Measurements from ENCODE around the gene SPATA16.

The SPATA16 gene

GRCh38 chr3:173001622-173002021 lies 139.4 kb downstream of the SPATA16 start:
- no peaks in the 10 kb centered on the region for H3K36me3 ChIP-seq (replicated peaks)
- H3K27me3 ChIP-seq (replicated peaks), result no peaks in the 10 kb centered on the region
- DNase-seq, result no peak
- no peak for TF ChIP-seq CTCF (IDR thresholded peaks at IDR 0.05; ENCODE audit: low read depth, low read length, missing control alignments)
- in situ Hi-C loops (cut with HindIII; ENCODE audit: low pct_ligation_motif_present, low sequenced_read_pairs), result no loop called here
- H3K4me3 ChIP-seq (ENCODE audit: low read depth, low read length), result no peak overlapping the region
- H3K27ac ChIP-seq, result no peak overlapping the region

GRCh38 chr3:173000553-173000952 lies 140.5 kb downstream of the SPATA16 start:
- no peak for DNase-seq
- Histone ChIP-seq H3K27me3 (replicated peaks) (no peaks in the 10 kb centered on the region), H3K36me3 (replicated peaks) (no peaks in the 10 kb centered on the region), H3K27ac (no peak overlapping the region), H3K4me3 (ENCODE audit: low read depth, low read length) (no peak overlapping the region)
- TF ChIP-seq CTCF (IDR thresholded peaks at IDR 0.05; ENCODE audit: low read depth, low read length, missing control alignments), result no peak
- in situ Hi-C loops (cut with HindIII; ENCODE audit: low pct_ligation_motif_present, low sequenced_read_pairs), result no loop called here

GRCh38 chr3:172993412-172993811 lies 147.6 kb downstream of the SPATA16 start:
- no peak overlapping the region for H3K4me3 ChIP-seq (ENCODE audit: low read depth, low read length)
- no peak overlapping the region for H3K27ac ChIP-seq
- H3K36me3 ChIP-seq (replicated peaks), result no peaks in the 10 kb centered on the region
- DNase-seq, result no peak
- no peak for TF ChIP-seq CTCF (IDR thresholded peaks at IDR 0.05; ENCODE audit: low read depth, low read length, missing control alignments)
- no peaks in the 10 kb centered on the region for H3K27me3 ChIP-seq (replicated peaks)
- in situ Hi-C loops (cut with HindIII; ENCODE audit: low pct_ligation_motif_present, low sequenced_read_pairs), result no loop called here

- Histone ChIP-seq H3K27me3 (replicated peaks) (no peaks in the 10 kb centered on the region), H3K4me3 (ENCODE audit: low read depth, low read length) (no peak overlapping the region), H3K36me3 (replicated peaks) (no peaks in the 10 kb centered on the region), H3K27ac (no peak overlapping the region)
- in situ Hi-C loops (cut with HindIII; ENCODE audit: low pct_ligation_motif_present, low sequenced_read_pairs), result no loop called here
- no peak for TF ChIP-seq CTCF (IDR thresholded peaks at IDR 0.05; ENCODE audit: low read depth, low read length, missing control alignments)
- no peak for DNase-seq
Measured at GRCh38 chr3:172991424-172991996, 149.5 kb downstream of the SPATA16 start.

GRCh38 chr3:172989373-172989772 lies 151.7 kb downstream of the SPATA16 start:
- H3K27ac ChIP-seq, result no peak overlapping the region
- no peak for TF ChIP-seq CTCF (IDR thresholded peaks at IDR 0.05; ENCODE audit: low read depth, low read length, missing control alignments)
- no peak for DNase-seq
- in situ Hi-C loops (cut with HindIII; ENCODE audit: low pct_ligation_motif_present, low sequenced_read_pairs), result no loop called here
- no peaks in the 10 kb centered on the region for H3K36me3 ChIP-seq (replicated peaks)
- H3K4me3 ChIP-seq (ENCODE audit: low read depth, low read length), result no peak overlapping the region
- H3K27me3 ChIP-seq (replicated peaks), result no peaks in the 10 kb centered on the region

- DNase-seq, result no peak
- in situ Hi-C loops (cut with HindIII; ENCODE audit: low pct_ligation_motif_present, low sequenced_read_pairs), result no loop called here
- Histone ChIP-seq H3K4me3 (ENCODE audit: low read depth, low read length) (no peak overlapping the region), H3K36me3 (replicated peaks) (no peaks in the 10 kb centered on the region), H3K27ac (no peak overlapping the region), H3K27me3 (replicated peaks) (no peaks in the 10 kb centered on the region)
- TF ChIP-seq CTCF (IDR thresholded peaks at IDR 0.05; ENCODE audit: low read depth, low read length, missing control alignments), result peak; percentile 44
Measured at GRCh38 chr3:172987273-172987672, 153.8 kb downstream of the SPATA16 start.

All from brain microvascular endothelial cell (primary cell).